GM21390 (cell line): ENCODE data around the gene HIRIP3.
A peak's percentile ranks its signal among the peaks of the same experiment; 100 is the strongest.

Experiments
- ATAC-seq: cut with Tn5 transposase; IDR thresholded peaks from one replicate; pipeline ENCODE4 v1.9.1; 2021; ENCODE audit not compliant: unreplicated experiment

Gene HIRIP3

GRCh38 chr16:30000735-30001631, 5.6 kb upstream of the HIRIP3 start:
- ATAC-seq = no peak

- no peak for ATAC-seq
These were observed 4.2 kb upstream of the HIRIP3 start for GRCh38 chr16:29999605-30000004.

- ATAC-seq = no peak
These were observed 1.4 kb upstream of the HIRIP3 start for GRCh38 chr16:29996766-29997250.

- peak; percentile 81 for ATAC-seq
These were observed 721 bp upstream of the HIRIP3 start, which contains the start of gene INO80E for GRCh38 chr16:29995911-29996765. Gene INO80E (plus strand): TSS chr16:29996241. CDS start chr16:29996311, 70 bp downstream.

GRCh38 chr16:29994600-29995323, 655 bp downstream of the HIRIP3 start:
- peak; percentile 38 for ATAC-seq

GRCh38 chr16:29993903-29994599, 1.4 kb downstream of the HIRIP3 start:
- no peak for ATAC-seq

- ATAC-seq = no peak
These were observed 2.1 kb downstream of the HIRIP3 start for GRCh38 chr16:29993191-29993902.

GRCh38 chr16:29992344-29992967, 3.0 kb downstream of the HIRIP3 start:
- ATAC-seq = no peak

- ATAC-seq = no peak
These were observed 3.9 kb downstream of the HIRIP3 start for GRCh38 chr16:29991571-29991904.

GRCh38 chr16:29990883-29991570, 4.4 kb downstream of the HIRIP3 start:
- no peak for ATAC-seq

- no peak for ATAC-seq
These were observed 5.4 kb downstream of the HIRIP3 start for GRCh38 chr16:29990034-29990433.

GRCh38 chr16:29989111-29989858, 6.1 kb downstream of the HIRIP3 start:
- no peak for ATAC-seq

- no peak for ATAC-seq
These were observed 6.9 kb downstream of the HIRIP3 start for GRCh38 chr16:29988346-29989075.

GRCh38 chr16:29987371-29988085, 7.9 kb downstream of the HIRIP3 start:
- no peak for ATAC-seq

- ATAC-seq = no peak
These were observed 8.5 kb downstream of the HIRIP3 start for GRCh38 chr16:29986931-29987330.

GRCh38 chr16:29986231-29986630, 9.2 kb downstream of the HIRIP3 start:
- no peak for ATAC-seq
